ENCODE data around the gene TXNL1. TPM values are rescaled to one million over a fixed set of nuclear protein-coding genes. Genes with fewer than 3 reads are reported as not detected.
A peak's percentile ranks its signal among the peaks of the same experiment; 100 is the strongest.

TXNL1 gene
- total and polyA plus RNA-seq, 2 donors (not counting 1 experiment from before 2014, with no cell fraction given): 25.4 to 103 TPM

- no peaks in the 10 kb centered on the region for H4K20me1 ChIP-seq (ENCODE audit: control insufficient read depth, extremely low read depth, insufficient read depth, low read length)
- H2AFZ ChIP-seq (ENCODE audit: low read length): no peak overlapping the region
- no peaks in the 10 kb centered on the region for H3K27me3 ChIP-seq (ENCODE audit: control insufficient read depth, insufficient read depth, low read length)
- H3K4me3 ChIP-seq (replicated peaks in 1 of 4; ENCODE audit: control extremely low read depth in 1 of 4, insufficient read depth in 1 of 4, low read depth in 3 of 4, low read length in 4 of 4): no peak overlapping the region
- H3K4me2 ChIP-seq (ENCODE audit: extremely low read depth, insufficient read depth, low read length): no peak overlapping the region
- H3K27ac ChIP-seq (ENCODE audit: insufficient read depth, low read length): no peak overlapping the region
- DNase-seq (ENCODE audit: low read depth in 2 of 2): peak; percentile 9 to 13
- H3K79me2 ChIP-seq (ENCODE audit: control insufficient read depth, insufficient read depth, low read length): peaks cover 4% of the 10 kb centered on the region
- no peaks in the 10 kb centered on the region for H3K9me3 ChIP-seq (ENCODE audit: control insufficient read depth, insufficient read depth, low read depth, low read length)
- no peak for TF ChIP-seq EZH2 (IDR thresholded peaks at IDR 0.05; ENCODE audit: low read length, missing control alignments)
- no peak for TF ChIP-seq CTCF (conservative IDR thresholded peaks at IDR 0.05 in 1 of 2, IDR thresholded peaks at IDR 0.05 in 1 of 2; ENCODE audit: low read depth in 1 of 2, low read length in 2 of 2)
- no peak overlapping the region for H3K9ac ChIP-seq (ENCODE audit: insufficient read depth, low read length)
- H3K36me3 ChIP-seq (ENCODE audit: control insufficient read depth, insufficient read depth, low read length): no peaks in the 10 kb centered on the region
- H3K4me1 ChIP-seq (ENCODE audit: control insufficient read depth, extremely low read depth, insufficient read depth, low read length): no peaks in the 10 kb centered on the region
Observed at GRCh38 chr18:56661360-56662062, 23.1 kb upstream of the TXNL1 start.

- peaks cover 4% of the 10 kb centered on the region for H3K79me2 ChIP-seq (ENCODE audit: control insufficient read depth, insufficient read depth, low read length)
Observed at GRCh38 chr18:56660655-56661054, 22.3 kb upstream of the TXNL1 start.

GRCh38 chr18:56659111-56659510 is 20.7 kb upstream of the TXNL1 start:
- Histone ChIP-seq H3K27ac (ENCODE audit: insufficient read depth, low read length) (no peak overlapping the region), H3K36me3 (ENCODE audit: control insufficient read depth, insufficient read depth, low read length) (no peaks in the 10 kb centered on the region), H3K9me3 (ENCODE audit: control insufficient read depth, insufficient read depth, low read depth, low read length) (no peaks in the 10 kb centered on the region), H3K27me3 (ENCODE audit: control insufficient read depth, insufficient read depth, low read length) (no peaks in the 10 kb centered on the region), H2AFZ (ENCODE audit: low read length) (no peak overlapping the region), H4K20me1 (ENCODE audit: control insufficient read depth, extremely low read depth, insufficient read depth, low read length) (peaks cover 1% of the 10 kb centered on the region), H3K4me1 (ENCODE audit: control insufficient read depth, extremely low read depth, insufficient read depth, low read length) (no peaks in the 10 kb centered on the region), H3K9ac (ENCODE audit: insufficient read depth, low read length) (no peak overlapping the region), H3K4me2 (ENCODE audit: extremely low read depth, insufficient read depth, low read length) (no peak overlapping the region), H3K4me3 (replicated peaks in 1 of 4; ENCODE audit: control extremely low read depth in 1 of 4, insufficient read depth in 1 of 4, low read depth in 3 of 4, low read length in 4 of 4) (no peak overlapping the region), H3K79me2 (ENCODE audit: control insufficient read depth, insufficient read depth, low read length) (peaks cover 8% of the 10 kb centered on the region)
- TF ChIP-seq CTCF (conservative IDR thresholded peaks at IDR 0.05 in 1 of 2, IDR thresholded peaks at IDR 0.05 in 1 of 2; ENCODE audit: low read depth in 1 of 2, low read length in 2 of 2): no peak
- TF ChIP-seq EZH2 (IDR thresholded peaks at IDR 0.05; ENCODE audit: low read length, missing control alignments): no peak
- no peak for DNase-seq (ENCODE audit: low read depth in 2 of 2)

More at GRCh38 chr18:56660655-56661054, 22.3 kb upstream of the TXNL1 start:
- H2AFZ ChIP-seq (ENCODE audit: low read length): no peak overlapping the region
- no peak overlapping the region for H3K4me3 ChIP-seq (replicated peaks in 1 of 4; ENCODE audit: control extremely low read depth in 1 of 4, insufficient read depth in 1 of 4, low read depth in 3 of 4, low read length in 4 of 4)
- H3K36me3 ChIP-seq (ENCODE audit: control insufficient read depth, insufficient read depth, low read length): no peaks in the 10 kb centered on the region
- DNase-seq (ENCODE audit: low read depth in 2 of 2): no peak
- no peaks in the 10 kb centered on the region for H3K4me1 ChIP-seq (ENCODE audit: control insufficient read depth, extremely low read depth, insufficient read depth, low read length)
- TF ChIP-seq CTCF (conservative IDR thresholded peaks at IDR 0.05 in 1 of 2, IDR thresholded peaks at IDR 0.05 in 1 of 2; ENCODE audit: low read depth in 1 of 2, low read length in 2 of 2): no peak
- no peak for TF ChIP-seq EZH2 (IDR thresholded peaks at IDR 0.05; ENCODE audit: low read length, missing control alignments)
- no peak overlapping the region for H3K27ac ChIP-seq (ENCODE audit: insufficient read depth, low read length)
- no peaks in the 10 kb centered on the region for H4K20me1 ChIP-seq (ENCODE audit: control insufficient read depth, extremely low read depth, insufficient read depth, low read length)
- H3K9ac ChIP-seq (ENCODE audit: insufficient read depth, low read length): no peak overlapping the region
- no peaks in the 10 kb centered on the region for H3K9me3 ChIP-seq (ENCODE audit: control insufficient read depth, insufficient read depth, low read depth, low read length)
- no peaks in the 10 kb centered on the region for H3K27me3 ChIP-seq (ENCODE audit: control insufficient read depth, insufficient read depth, low read length)
- H3K4me2 ChIP-seq (ENCODE audit: extremely low read depth, insufficient read depth, low read length): no peak overlapping the region

Measured in fibroblast of lung (primary cell).